Measurements from ENCODE around the gene HERPUD2. TPM values are rescaled to one million over a fixed set of nuclear protein-coding genes. Genes with fewer than 3 reads are reported as not detected.

Gene HERPUD2
- total and polyA plus RNA-seq, 2 experiments from 2014 or later: 25.5 to 28.0 TPM

- Histone ChIP-seq H3K79me2 (peaks cover 92% of the 10 kb centered on the region), H3K27ac (no peak overlapping the region), H3K4me2 (no peak overlapping the region), H3K9me2 (replicated peaks; ENCODE audit: insufficient read depth) (no peaks in the 10 kb centered on the region), H2AFZ (no peak overlapping the region), H3K27me3 (no peaks in the 10 kb centered on the region), H3K36me3 (replicated peaks; ENCODE audit: insufficient read depth, low read depth) (no peaks in the 10 kb centered on the region), H3K4me3 (no peak overlapping the region), H3K4me1 (ENCODE audit: insufficient read depth) (peaks cover 17% of the 10 kb centered on the region), H3K9me3 (ENCODE audit: low read depth) (no peaks in the 10 kb centered on the region), H4K20me1 (ENCODE audit: insufficient read depth, poor library complexity, severe bottlenecking) (peaks cover 47% of the 10 kb centered on the region)
- no peak for TF ChIP-seq CTCF (IDR thresholded peaks at IDR 0.05; ENCODE audit: poor library complexity)
- TF ChIP-seq EZH2phosphoT487 (IDR thresholded peaks at IDR 0.05; ENCODE audit: low read depth, severe bottlenecking, unreplicated experiment): no peak
- no peak for TF ChIP-seq EZH2 (IDR thresholded peaks at IDR 0.05; ENCODE audit: borderline replicate concordance)
- no peak for DNase-seq (ENCODE audit: low spot score)
- WGBS (ENCODE audit: low lambda C conversion rate, missing lambda C conversion rate): 94% methylated on average over 5 of the region's 5 CpGs
These were observed 9.2 kb downstream of the HERPUD2 start for GRCh38 chr7:35685781-35686180.

GRCh38 chr7:35681231-35682029 is 13.5 kb downstream of the HERPUD2 start:
- Histone ChIP-seq H3K4me2 (no peak overlapping the region), H3K4me3 (no peak overlapping the region), H3K36me3 (replicated peaks; ENCODE audit: insufficient read depth, low read depth) (no peaks in the 10 kb centered on the region), H3K27me3 (no peaks in the 10 kb centered on the region), H3K27ac (no peak overlapping the region), H4K20me1 (ENCODE audit: insufficient read depth, poor library complexity, severe bottlenecking) (peaks cover 43% of the 10 kb centered on the region), H3K9me2 (replicated peaks; ENCODE audit: insufficient read depth) (no peaks in the 10 kb centered on the region), H2AFZ (no peak overlapping the region), H3K9me3 (ENCODE audit: low read depth) (no peaks in the 10 kb centered on the region), H3K79me2 (peaks cover 95% of the 10 kb centered on the region), H3K4me1 (ENCODE audit: insufficient read depth) (no peaks in the 10 kb centered on the region)
- no peak for DNase-seq (ENCODE audit: low spot score)
- TF ChIP-seq CTCF (IDR thresholded peaks at IDR 0.05; ENCODE audit: poor library complexity): no peak
- 97% methylated on average over 1 of the region's 1 CpG for WGBS (ENCODE audit: low lambda C conversion rate, missing lambda C conversion rate)

- Histone ChIP-seq H3K27me3 (no peaks in the 10 kb centered on the region), H3K4me3 (no peak overlapping the region), H3K79me2 (peaks cover 98% of the 10 kb centered on the region), H3K9me2 (replicated peaks; ENCODE audit: insufficient read depth) (no peaks in the 10 kb centered on the region), H3K27ac (no peak overlapping the region), H3K36me3 (replicated peaks; ENCODE audit: insufficient read depth, low read depth) (no peaks in the 10 kb centered on the region), H2AFZ (no peak overlapping the region), H3K9me3 (ENCODE audit: low read depth) (no peaks in the 10 kb centered on the region), H4K20me1 (ENCODE audit: insufficient read depth, poor library complexity, severe bottlenecking) (peaks cover 43% of the 10 kb centered on the region), H3K4me1 (ENCODE audit: insufficient read depth) (no peaks in the 10 kb centered on the region), H3K4me2 (no peak overlapping the region)
- DNase-seq (ENCODE audit: low spot score): no peak
- 86% methylated on average over 2 of the region's 2 CpGs for WGBS (ENCODE audit: low lambda C conversion rate, missing lambda C conversion rate)
- no peak for TF ChIP-seq EZH2phosphoT487 (IDR thresholded peaks at IDR 0.05; ENCODE audit: low read depth, severe bottlenecking, unreplicated experiment)
- TF ChIP-seq CTCF (IDR thresholded peaks at IDR 0.05; ENCODE audit: poor library complexity): no peak
These were observed 14.4 kb downstream of the HERPUD2 start for GRCh38 chr7:35680403-35681013.

Data from hepatocyte (in vitro differentiated cells).